ENCODE measurements around the gene ARRDC5.
"Not testable (repeated sequence)": the region's sequence is repeated elsewhere in the genome, so short reads cannot be mapped to it uniquely, and the experiment has no call there.

Gene ARRDC5

GRCh38 chr19:4870025-4870700, 32.5 kb downstream of the ARRDC5 start:
- peak; percentile 56 for DNase-seq (ENCODE audit: low read depth, low spot score)

GRCh38 chr19:4868286-4868834, 34.3 kb downstream of the ARRDC5 start:
- no peak for DNase-seq (ENCODE audit: low read depth, low spot score)

GRCh38 chr19:4867534-4868285, 35.0 kb downstream of the ARRDC5 start, which contains the start of gene PLIN3:
TSS of gene PLIN3 (minus strand) at chr19:4867667. CDS start at chr19:4861394, 6,273 bp downstream.
- DNase-seq (ENCODE audit: low read depth, low spot score) = peak; percentile 89

GRCh38 chr19:4866595-4867424, 35.9 kb downstream of the ARRDC5 start:
- DNase-seq (ENCODE audit: low read depth, low spot score) = no peak

- DNase-seq (ENCODE audit: low read depth, low spot score) = no peak
Observed at GRCh38 chr19:4861147-4861546, 41.5 kb downstream of the ARRDC5 start.

- DNase-seq (ENCODE audit: low read depth, low spot score) = no peak
Observed at GRCh38 chr19:4859697-4860096, 43.0 kb downstream of the ARRDC5 start.

GRCh38 chr19:4856468-4856867, 46.2 kb downstream of the ARRDC5 start:
- DNase-seq (ENCODE audit: low read depth, low spot score) = not testable (repeated sequence)

GRCh38 chr19:4853506-4853905, 49.2 kb downstream of the ARRDC5 start:
- not testable (repeated sequence) for DNase-seq (ENCODE audit: low read depth, low spot score)

- no peak for DNase-seq (ENCODE audit: low read depth, low spot score)
Observed at GRCh38 chr19:4852484-4852883, 50.2 kb downstream of the ARRDC5 start.

- DNase-seq (ENCODE audit: low read depth, low spot score) = no peak
Observed at GRCh38 chr19:4851551-4852290, 51.0 kb downstream of the ARRDC5 start.

GRCh38 chr19:4849019-4849418, 53.7 kb downstream of the ARRDC5 start:
- no peak for DNase-seq (ENCODE audit: low read depth, low spot score)

- DNase-seq (ENCODE audit: low read depth, low spot score) = no peak
Observed at GRCh38 chr19:4847190-4847973, 55.3 kb downstream of the ARRDC5 start.

GRCh38 chr19:4845975-4846374, 56.7 kb downstream of the ARRDC5 start:
- not testable (repeated sequence) for DNase-seq (ENCODE audit: low read depth, low spot score)

GRCh38 chr19:4844348-4845179, 58.1 kb downstream of the ARRDC5 start:
- DNase-seq (ENCODE audit: low read depth, low spot score) = no peak

GRCh38 chr19:4843647-4843965, 59.1 kb downstream of the ARRDC5 start:
- no peak for DNase-seq (ENCODE audit: low read depth, low spot score)

Measured in smooth muscle cell of the brain vasculature (primary cell).